GM18505 (cell line): Measurements from ENCODE around the gene SLC16A3.

Experiments
- ATAC-seq: cut with Tn5 transposase; IDR thresholded peaks from one replicate; pipeline ENCODE4 v1.9.1; 2021; ENCODE audit not compliant: unreplicated experiment
- POLR2A ChIP-seq: IDR thresholded peaks from 4 replicates; pipeline ENCODE4 v1.6.1; 2011; ENCODE audit warnings: borderline replicate concordance; ENCODE audit not compliant: insufficient read depth, insufficient read length; ENCODE audit errors: extremely low read depth

Gene SLC16A3

GRCh38 chr17:82219753-82220709 lies 8.8 kb upstream of the SLC16A3 start:
- ATAC-seq, result no peak
- TF ChIP-seq POLR2A, result no peak

GRCh38 chr17:82221341-82221902 lies 7.4 kb upstream of the SLC16A3 start:
- no peak for TF ChIP-seq POLR2A
- ATAC-seq, result no peak

GRCh38 chr17:82222816-82223215 lies 6.0 kb upstream of the SLC16A3 start:
- TF ChIP-seq POLR2A, result no peak
- no peak for ATAC-seq

- no peak for TF ChIP-seq POLR2A
- ATAC-seq, result no peak
Measured at GRCh38 chr17:82223517-82223916, 5.3 kb upstream of the SLC16A3 start.

- TF ChIP-seq POLR2A, result no peak
- ATAC-seq, result no peak
Measured at GRCh38 chr17:82224666-82225065, 4.2 kb upstream of the SLC16A3 start.

GRCh38 chr17:82225368-82226029 lies 3.3 kb upstream of the SLC16A3 start:
- TF ChIP-seq POLR2A, result no peak
- no peak for ATAC-seq

GRCh38 chr17:82226146-82226808 lies 2.6 kb upstream of the SLC16A3 start:
- no peak for TF ChIP-seq POLR2A
- no peak for ATAC-seq

GRCh38 chr17:82226809-82227628 lies 1.8 kb upstream of the SLC16A3 start:
- ATAC-seq, result no peak

GRCh38 chr17:82227629-82228277 lies 1.1 kb upstream of the SLC16A3 start:
- no peak for TF ChIP-seq POLR2A
- no peak for ATAC-seq

More at GRCh38 chr17:82226809-82227628, 1.8 kb upstream of the SLC16A3 start:
- no peak for TF ChIP-seq POLR2A

- TF ChIP-seq POLR2A, result peak; percentile 42
- peak; percentile 24 for ATAC-seq
Measured at GRCh38 chr17:82228278-82228841, 482 bp upstream of the SLC16A3 start.

- no peak for ATAC-seq
- no peak for TF ChIP-seq POLR2A
Measured at GRCh38 chr17:82229698-82230608, 1.1 kb downstream of the SLC16A3 start.
